Natural killer cell (primary cell): ENCODE measurements around the gene FANCG. TPM values are rescaled to one million over a fixed set of nuclear protein-coding genes. Genes with fewer than 3 reads are reported as not detected.

Source experiments
- ATAC-seq, 3 donors: fragments of 150-1000 bp in 2 of 3; fragments of 200-7000 bp in 1 of 3; cut with Tn5 transposase; 1 replicate in 1 of 3; 2 replicates in 2 of 3; pipeline ENCODE4 v1.10.0; 2021; ENCODE audit warnings: mild to moderate bottlenecking in 2 of 3, moderate library complexity in 2 of 3
- DNase-seq, 2 donors: peaks; one replicate each; pipeline versions ENCODE4 v3.0.0 to v3.0.0-alpha.2; 2013 to 2021; ENCODE audit warnings: mixed read lengths in 1 of 2
- H3K27ac ChIP-seq: one replicate; pipeline ENCODE4 v1.5.1; 2013; ENCODE audit warnings: mild to moderate bottlenecking, low read length
- H3K27me3 ChIP-seq: one replicate; pipeline ENCODE4 v1.6.1; 2013; ENCODE audit warnings: low read length; ENCODE audit not compliant: control insufficient read depth, insufficient read depth
- H3K36me3 ChIP-seq: one replicate; pipeline ENCODE4 v1.6.1; 2013; ENCODE audit warnings: low read length; ENCODE audit not compliant: control insufficient read depth, insufficient read depth
- H3K4me1 ChIP-seq: one replicate; pipeline ENCODE4 v1.6.1; 2013; ENCODE audit warnings: low read length; ENCODE audit not compliant: control insufficient read depth, insufficient read depth
- H3K4me3 ChIP-seq: one replicate; pipeline ENCODE4 v1.5.1; 2013; ENCODE audit warnings: low read length
- H3K9me3 ChIP-seq: one replicate; pipeline ENCODE4 v1.6.1; 2013; ENCODE audit warnings: low read length; ENCODE audit not compliant: control insufficient read depth, insufficient read depth
- H3K27ac Mint-ChIP-seq, 2 donors: one replicate each; pipeline ENCODE4 v1.8.0; 2022; ENCODE audit warnings: mild to moderate bottlenecking in 2 of 2, mixed read lengths in 2 of 2, moderate library complexity in 1 of 2
- H3K27me3 Mint-ChIP-seq, 2 donors: one replicate each; pipeline ENCODE4 v1.8.0; 2022; ENCODE audit warnings: low read depth in 2 of 2, mixed read lengths in 2 of 2
- H3K36me3 Mint-ChIP-seq: one replicate; pipeline ENCODE4 v1.8.0; 2022; ENCODE audit warnings: mixed read lengths
- H3K4me1 Mint-ChIP-seq, 2 donors: one replicate each; pipeline ENCODE4 v1.8.0; 2022; ENCODE audit warnings: mixed read lengths in 2 of 2
- H3K4me3 Mint-ChIP-seq: one replicate; pipeline ENCODE4 v1.8.0; 2022; ENCODE audit warnings: mild to moderate bottlenecking, moderate library complexity, mixed read lengths
- H3K9me3 Mint-ChIP-seq, 2 donors: one replicate each; pipeline ENCODE4 v1.8.0; 2022; ENCODE audit warnings: mixed read lengths in 2 of 2
- WGBS: methylation state at CpG from one replicate; pipeline ENCODE4 v1.1.7; 2013; ENCODE audit warnings: missing lambda C conversion rate; ENCODE audit not compliant: insufficient coverage; 5-methylcytosine and 5-hydroxymethylcytosine counted together
- intact Hi-C: fragments of 100-400 bp; cut with micrococcal nuclease; formaldehyde crosslinking; loops from one replicate; pipeline ENCODE4 v1.14.2; 2022
- total RNA-seq, 4 donors: library from RNA; stranded (reverse); fragments of 120-200 nt in 1 of 4; gene quantifications; one replicate each; pipeline versions ENCODE4 v1.2.3 to v1.2.4, GENCODE V29; 2013 to 2022
- TF ChIP-seq, protein P1 (sequence below): fragments of 200-600 bp; IDR thresholded peaks from one replicate; pipeline ENCODE4 v1.8.0; 2022; ENCODE audit warnings: antibody characterized with exemption

Gene FANCG
- total RNA-seq, 3 donors from 2014 or later (not counting 1 experiment from before 2014, with no cell fraction given): 33.9 to 38.9 (median 35.7) TPM

DNA sequence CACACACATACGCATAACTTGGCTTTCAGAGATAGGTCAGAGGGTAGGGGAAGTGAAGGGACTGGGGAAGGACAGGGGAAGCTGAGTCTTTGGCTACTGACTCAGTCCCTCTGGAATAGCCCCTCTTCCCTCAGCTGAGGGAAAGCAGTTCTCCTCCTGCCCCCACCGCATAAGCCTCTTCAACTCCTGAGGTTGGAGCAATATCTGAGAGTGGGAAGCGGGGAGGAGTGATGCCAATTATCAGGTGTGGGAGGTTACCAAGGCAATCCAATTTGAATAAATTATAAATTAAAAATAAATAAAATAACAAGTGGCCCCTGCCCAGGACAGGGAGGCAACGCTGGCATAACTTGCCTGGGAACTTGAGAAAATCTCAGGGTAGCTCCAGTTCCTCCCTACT lies 24.8 kb upstream of the FANCG start:
- no peak overlapping the region for H3K4me3 Mint-ChIP-seq
- peaks cover 39 to 43% of the 10 kb centered on the region in 2 donors for H3K4me1 Mint-ChIP-seq
- 100% methylated on average over 1 of the region's 4 CpGs for WGBS
- TF ChIP-seq, protein P1, sequence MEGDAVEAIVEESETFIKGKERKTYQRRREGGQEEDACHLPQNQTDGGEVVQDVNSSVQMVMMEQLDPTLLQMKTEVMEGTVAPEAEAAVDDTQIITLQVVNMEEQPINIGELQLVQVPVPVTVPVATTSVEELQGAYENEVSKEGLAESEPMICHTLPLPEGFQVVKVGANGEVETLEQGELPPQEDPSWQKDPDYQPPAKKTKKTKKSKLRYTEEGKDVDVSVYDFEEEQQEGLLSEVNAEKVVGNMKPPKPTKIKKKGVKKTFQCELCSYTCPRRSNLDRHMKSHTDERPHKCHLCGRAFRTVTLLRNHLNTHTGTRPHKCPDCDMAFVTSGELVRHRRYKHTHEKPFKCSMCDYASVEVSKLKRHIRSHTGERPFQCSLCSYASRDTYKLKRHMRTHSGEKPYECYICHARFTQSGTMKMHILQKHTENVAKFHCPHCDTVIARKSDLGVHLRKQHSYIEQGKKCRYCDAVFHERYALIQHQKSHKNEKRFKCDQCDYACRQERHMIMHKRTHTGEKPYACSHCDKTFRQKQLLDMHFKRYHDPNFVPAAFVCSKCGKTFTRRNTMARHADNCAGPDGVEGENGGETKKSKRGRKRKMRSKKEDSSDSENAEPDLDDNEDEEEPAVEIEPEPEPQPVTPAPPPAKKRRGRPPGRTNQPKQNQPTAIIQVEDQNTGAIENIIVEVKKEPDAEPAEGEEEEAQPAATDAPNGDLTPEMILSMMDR: no peak
- intact Hi-C loops: no loop called here
- H3K27me3 Mint-ChIP-seq: no peaks in the 10 kb centered on the region
- H3K27ac ChIP-seq: peak overlapping the region; percentile 95
- H3K9me3 ChIP-seq: no peaks in the 10 kb centered on the region
- ATAC-seq: no peak
- no peak overlapping the region for H3K4me3 ChIP-seq
- H3K9me3 Mint-ChIP-seq: no peaks in the 10 kb centered on the region
- H3K27ac Mint-ChIP-seq: peak overlapping the region; percentile 94 to 97
- peaks cover 19% of the 10 kb centered on the region for H3K4me1 ChIP-seq
- no peaks in the 10 kb centered on the region for H3K27me3 ChIP-seq
- H3K36me3 ChIP-seq: peaks cover 52% of the 10 kb centered on the region
- H3K36me3 Mint-ChIP-seq: peaks cover 7% of the 10 kb centered on the region
- no peak for DNase-seq

- intact Hi-C loops: loop anchor here (1.0 to 2.0 kb wide), 4 partner anchors 8 to 115 kb away; partner anchors contain the start of genes DNAJB5 and VCP
- Histone ChIP-seq H3K36me3 (peaks cover 55% of the 10 kb centered on the region), H3K4me1 (peaks cover 19% of the 10 kb centered on the region), H3K27ac (peak overlapping the region; percentile 95), H3K27me3 (no peaks in the 10 kb centered on the region), H3K9me3 (no peaks in the 10 kb centered on the region), H3K4me3 (peak overlapping the region; percentile 93)
- Mint-ChIP-seq H3K27me3 (no peaks in the 10 kb centered on the region), H3K4me3 (peak overlapping the region; percentile 99), H3K27ac (peak overlapping the region; percentile 94 to 97), H3K36me3 (peaks cover 7% of the 10 kb centered on the region), H3K9me3 (no peaks in the 10 kb centered on the region), H3K4me1 (peaks cover 31 to 34% of the 10 kb centered on the region in 2 donors)
- TF ChIP-seq, protein P1: no peak
- DNase-seq (no peak), ATAC-seq (no peak)
- 64% methylated on average over 5 of the region's 5 CpGs for WGBS
Observed at GRCh38 chr9:35103660-35104191, 24.0 kb upstream of the FANCG start.

GRCh38 chr9:35102769-35103659 lies 23.3 kb upstream of the FANCG start, which contains the start of gene STOML2:
Gene STOML2, minus strand, starts transcription at chr9:35103131. Its CDS starts 37 bp downstream, at chr9:35103094.
- peaks cover 30 to 31% of the 10 kb centered on the region in 2 donors for H3K4me1 Mint-ChIP-seq
- ATAC-seq (peak; percentile 96 to 98 (median 98)), DNase-seq (peak; percentile 84 to 97)
- peak within 1 kb of the TSS; percentile 93 for H3K4me3 ChIP-seq
- peak within 1 kb of the TSS; percentile 94 to 97 for H3K27ac Mint-ChIP-seq
- H3K9me3 Mint-ChIP-seq: no peaks in the 10 kb centered on the region
- intact Hi-C loops: loop anchor here (1.0 to 2.0 kb wide), 4 partner anchors 8 to 114 kb away; partner anchors contain the start of genes DNAJB5 and VCP
- H3K4me3 Mint-ChIP-seq: peak within 1 kb of the TSS; percentile 99
- TF ChIP-seq, protein P1: no peak
- H3K36me3 Mint-ChIP-seq: peaks cover 7% of the 10 kb centered on the region
- H3K27me3 ChIP-seq: no peaks in the 10 kb centered on the region
- peaks cover 19% of the 10 kb centered on the region for H3K4me1 ChIP-seq
- peaks cover 52% of the 10 kb centered on the region for H3K36me3 ChIP-seq
- 1% methylated on average over 57 of the region's 57 CpGs for WGBS
- H3K9me3 ChIP-seq: no peaks in the 10 kb centered on the region
- peak within 1 kb of the TSS; percentile 95 for H3K27ac ChIP-seq
- no peaks in the 10 kb centered on the region for H3K27me3 Mint-ChIP-seq
